ENCODE results near the gene PTPN22. TPM values are rescaled to one million over a fixed set of nuclear protein-coding genes. Genes with fewer than 3 reads are reported as not detected.

Gene PTPN22
- total and polyA plus RNA-seq, 9 of the 15 experiments (the other 6 are each of a cell fraction or from before 2014, with no cell fraction given): 0.45 to 4.6 (median 1.1) TPM

GRCh38 chr1:113904674-113905434 is 33.3 kb upstream of the PTPN22 start, which contains the start of the genes AP4B1 and DCLRE1B (continued):
- TF ChIP-seq FOXP4 (CRISPR knock-in tag; IDR thresholded peaks at IDR 0.05; ENCODE audit: borderline replicate concordance): no peak; the same call in 1 of the 2 replicates
- no peak for TF ChIP-seq TCF15 (CRISPR knock-in tag; IDR thresholded peaks at IDR 0.05)
- TF ChIP-seq ZBTB5 (IDR thresholded peaks at IDR 0.05): no peak
- peak; percentile 58; the same call in 1 of the 2 replicates for TF ChIP-seq ARID1B (IDR thresholded peaks at IDR 0.05)
- TF ChIP-seq ESRRB (CRISPR knock-in tag; IDR thresholded peaks at IDR 0.05; ENCODE audit: borderline replicate concordance): no peak
- no peak for TF ChIP-seq ZNF165 (CRISPR knock-in tag; IDR thresholded peaks at IDR 0.05; ENCODE audit: borderline replicate concordance)
- TF ChIP-seq RNF2 (IDR thresholded peaks at IDR 0.05): peak; percentile 95
- peak; percentile 86; the same call in 1 of the 2 replicates for TF ChIP-seq ZC3H11A (IDR thresholded peaks at IDR 0.05; ENCODE audit: low read depth, low read length)
- no peak for TF ChIP-seq DLX4 (CRISPR knock-in tag; IDR thresholded peaks at IDR 0.05)
- TF ChIP-seq TSHZ1 (CRISPR knock-in tag; IDR thresholded peaks at IDR 0.05): no peak
- peak; percentile 88 for TF ChIP-seq CBX1 (IDR thresholded peaks at IDR 0.05; ENCODE audit: low read depth)
- peak; percentile 79 for TF ChIP-seq PRDM10 (IDR thresholded peaks at IDR 0.05; ENCODE audit: partially characterized antibody)
- no peak for TF ChIP-seq PRPF4 (IDR thresholded peaks at IDR 0.05; ENCODE audit: insufficient read depth, low read depth, low read length, poor library complexity, severe bottlenecking)
- peak; percentile 88 for TF ChIP-seq SMAD4 (CRISPR knock-in tag; conservative IDR thresholded peaks at IDR 0.05)

Measured in K562 (cell line).